HG03460 (cell line): ENCODE data around the gene LHX8.
"Not testable (repeated sequence)": the region's sequence is repeated elsewhere in the genome, so short reads cannot be mapped to it uniquely, and the experiment has no call there.

ENCODE experiments used
- ATAC-seq: cut with Tn5 transposase; IDR thresholded peaks from one replicate; pipeline ENCODE4 v1.9.1; 2021; ENCODE audit not compliant: unreplicated experiment

LHX8 gene

GRCh38 chr1:75133750-75134646 is at the start of gene LHX8:
LHX8 (plus strand) TSS chr1:75134388; CDS start chr1:75136615, 2,227 bp downstream.
- ATAC-seq, result no peak

DNA sequence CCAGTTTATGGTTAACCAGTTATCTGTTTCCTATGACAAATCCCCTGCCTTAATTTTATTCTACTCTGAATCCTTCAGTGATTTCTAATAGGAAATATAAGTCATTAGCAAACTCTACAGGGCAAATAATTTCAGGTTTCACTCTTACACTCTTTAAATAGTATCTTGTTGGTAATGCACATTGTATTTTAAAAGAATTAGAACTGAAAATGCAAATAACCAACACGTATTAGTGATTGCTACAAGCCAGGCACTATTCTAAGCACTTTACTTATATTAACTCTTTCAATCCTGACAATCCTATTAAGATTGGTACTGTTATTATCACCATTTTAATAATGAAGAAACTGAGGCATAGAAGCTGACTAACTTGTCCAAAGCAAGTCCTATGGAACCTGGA is 48.3 kb upstream of the LHX8 start:
- no peak for ATAC-seq

DNA sequence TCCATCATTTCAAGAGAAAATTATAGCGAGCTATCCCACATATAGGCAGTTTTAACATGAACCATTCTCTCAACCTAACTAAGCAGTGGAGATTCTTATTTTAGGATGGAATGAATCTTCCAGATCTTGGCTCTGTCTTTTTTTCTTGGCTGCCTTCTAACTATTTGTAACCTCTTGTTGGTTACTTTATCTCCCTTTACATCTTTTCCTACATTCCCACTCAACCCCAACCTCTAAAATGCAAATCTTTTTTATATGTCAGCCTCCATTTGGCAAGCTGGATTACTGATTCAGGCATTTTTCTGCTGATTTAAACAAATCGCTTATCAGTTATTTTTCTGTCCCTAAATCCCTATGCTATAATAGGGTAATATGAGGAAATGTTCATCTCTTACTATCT is 46.9 kb upstream of the LHX8 start:
- no peak for ATAC-seq

- ATAC-seq, result no peak
These were observed 42.0 kb upstream of the LHX8 start for GRCh38 chr1:75092141-75092540.

DNA sequence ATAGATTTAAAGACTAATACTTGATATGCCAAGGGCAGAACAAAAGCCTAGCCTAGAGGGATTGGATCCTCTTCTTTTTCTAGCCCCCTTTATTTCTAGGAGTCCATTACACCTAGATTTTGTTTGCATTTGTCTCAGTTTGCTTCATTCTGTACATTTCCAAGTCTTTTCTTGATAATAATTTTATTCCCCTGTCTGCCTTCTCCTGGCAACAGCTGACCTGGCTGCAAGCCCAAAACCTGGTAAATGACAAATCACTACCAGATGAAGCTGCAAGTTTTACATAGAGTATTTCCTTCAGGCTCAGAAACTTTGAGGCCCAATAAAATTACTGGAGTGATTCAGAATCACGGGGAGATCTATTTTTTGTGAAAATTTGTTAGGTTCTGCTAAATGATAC is 36.5 kb upstream of the LHX8 start:
- no peak for ATAC-seq

- ATAC-seq, result no peak
These were observed 34.6 kb upstream of the LHX8 start for GRCh38 chr1:75099581-75099980.

GRCh38 chr1:75100481-75101092 is 33.6 kb upstream of the LHX8 start:
- no peak for ATAC-seq

- ATAC-seq, result not testable (repeated sequence)
These were observed 21.7 kb upstream of the LHX8 start for GRCh38 chr1:75112362-75112951.

DNA sequence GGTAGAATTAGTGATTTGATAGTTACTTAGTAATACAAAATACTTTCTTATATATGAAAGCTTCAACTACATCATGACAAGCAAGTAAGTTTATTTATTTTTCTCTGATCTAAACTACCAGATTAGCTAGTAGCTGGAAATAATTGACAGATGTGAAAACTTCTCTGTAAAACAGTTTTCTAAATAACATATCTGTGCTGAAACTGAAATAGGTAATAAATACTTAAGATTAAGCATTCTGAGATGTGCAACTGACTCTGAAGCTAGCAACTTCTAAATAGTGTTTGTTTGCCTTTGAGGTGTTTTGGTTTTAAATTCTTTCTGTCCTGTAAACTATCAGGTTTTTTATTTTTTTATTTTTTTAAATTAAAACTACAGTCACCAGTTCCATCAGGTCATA is 18.5 kb upstream of the LHX8 start:
- ATAC-seq, result no peak

DNA sequence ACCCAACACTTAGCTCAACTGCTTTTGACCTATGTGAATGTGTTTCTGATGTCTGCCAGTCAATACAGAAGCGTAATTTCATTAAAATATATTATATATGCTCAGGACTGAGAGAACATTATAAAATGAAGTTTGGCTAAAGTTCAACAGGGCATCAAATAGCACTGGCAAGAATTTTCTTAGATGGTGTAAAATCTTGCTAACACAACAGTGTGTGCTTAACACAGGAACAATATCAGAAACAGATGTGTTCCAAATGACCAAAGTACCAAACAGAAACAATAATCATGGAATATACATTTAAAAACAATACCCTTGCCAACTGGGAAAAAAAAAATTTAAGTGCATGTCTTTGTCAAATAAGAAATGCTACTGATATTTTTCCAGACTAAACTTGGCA is 10.4 kb upstream of the LHX8 start:
- ATAC-seq, result no peak

- no peak for ATAC-seq
These were observed 9.7 kb upstream of the LHX8 start for GRCh38 chr1:75124510-75124909.

DNA sequence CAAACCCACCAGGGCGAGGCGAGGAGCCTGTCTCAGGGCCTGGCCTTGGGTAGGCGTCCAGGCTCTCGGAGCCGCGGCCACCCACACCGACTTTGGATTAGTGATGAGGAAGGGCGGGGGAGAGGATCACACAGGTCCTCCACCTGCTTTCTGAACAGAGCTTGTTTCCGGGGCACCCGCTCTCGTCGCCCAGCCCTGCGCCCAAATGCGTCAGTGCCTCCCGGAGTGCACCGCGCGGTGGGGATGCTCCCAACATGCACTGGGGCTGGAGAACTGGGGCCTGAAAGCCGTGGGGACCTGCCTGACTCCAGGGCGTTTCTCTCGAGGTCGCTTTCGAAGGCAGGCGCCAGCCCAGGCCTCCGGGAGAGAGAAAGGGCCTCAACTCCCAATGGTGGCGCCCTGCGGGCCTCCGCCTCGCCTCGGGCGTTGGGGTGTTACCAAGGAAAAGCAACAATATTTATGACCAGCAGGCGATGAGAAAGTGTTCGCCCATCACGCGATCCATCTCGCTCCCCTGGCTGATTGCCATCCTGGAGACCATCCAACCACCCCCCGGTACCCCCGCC is 8.9 kb upstream of the LHX8 start:
- no peak for ATAC-seq

DNA sequence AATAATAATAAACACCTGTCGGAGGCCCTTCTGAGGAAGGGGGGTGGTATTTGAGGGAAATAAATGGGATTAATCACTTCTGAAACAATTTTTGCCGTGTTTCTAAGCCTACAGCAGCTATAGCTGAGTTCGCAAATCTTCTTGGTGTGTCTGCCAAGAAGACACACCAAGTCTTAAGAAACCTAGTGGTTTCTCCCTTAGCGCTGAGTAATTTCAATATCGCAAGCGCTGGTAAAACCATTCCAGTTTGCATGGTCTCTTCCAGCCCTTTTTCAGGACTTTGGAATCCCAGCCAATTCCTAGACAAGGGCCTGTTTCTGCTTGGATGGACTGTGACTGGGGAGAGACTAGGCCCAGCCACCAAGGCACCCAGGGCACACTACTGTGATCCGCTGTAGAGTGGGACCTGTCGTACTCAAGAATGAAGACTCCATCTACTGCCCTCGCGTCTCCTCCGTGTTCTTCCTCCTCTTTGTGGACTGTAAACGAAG is 7.5 kb upstream of the LHX8 start:
- ATAC-seq, result no peak

DNA sequence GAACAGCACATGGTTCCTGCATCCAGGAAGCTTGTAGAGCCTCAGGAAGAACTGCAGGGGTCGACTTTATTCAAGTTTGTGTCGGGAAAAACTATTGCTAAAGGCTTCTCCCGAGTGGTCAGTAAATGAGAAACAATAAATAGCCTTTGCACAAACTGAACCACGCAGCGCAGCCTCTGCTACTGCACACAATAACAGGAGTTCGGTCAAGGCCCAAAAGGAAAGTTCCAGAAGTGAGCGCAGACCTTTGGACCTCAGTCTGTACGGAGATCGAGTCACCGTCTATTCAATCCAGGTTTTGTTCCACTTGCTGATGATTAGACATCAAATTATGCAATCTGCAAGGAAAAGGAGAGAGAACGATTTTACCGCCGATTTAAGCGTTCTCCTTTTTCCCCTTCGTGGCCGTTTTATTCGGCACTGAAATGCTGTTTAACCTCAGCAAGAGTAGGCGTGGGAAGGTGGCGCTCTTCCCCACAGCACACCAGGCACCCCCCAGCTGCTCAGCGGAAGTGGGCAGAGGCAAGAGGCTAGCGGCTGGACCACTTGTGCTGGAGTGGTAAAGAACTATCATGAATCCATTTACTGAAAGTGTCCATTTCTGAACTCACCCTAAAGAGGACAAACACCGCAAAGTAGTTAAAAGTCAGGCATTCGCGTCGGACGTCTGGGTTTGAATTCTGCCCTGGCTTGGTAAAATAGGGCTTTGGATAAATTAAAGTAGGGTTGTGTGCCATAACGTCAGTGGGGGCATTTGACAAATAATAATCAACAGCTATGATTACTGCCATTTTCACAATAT is 6.1 kb upstream of the LHX8 start:
- no peak for ATAC-seq

- ATAC-seq, result no peak
These were observed 4.6 kb upstream of the LHX8 start for GRCh38 chr1:75129660-75129982.

- ATAC-seq, result no peak
These were observed 4.0 kb upstream of the LHX8 start for GRCh38 chr1:75129983-75130789.

DNA sequence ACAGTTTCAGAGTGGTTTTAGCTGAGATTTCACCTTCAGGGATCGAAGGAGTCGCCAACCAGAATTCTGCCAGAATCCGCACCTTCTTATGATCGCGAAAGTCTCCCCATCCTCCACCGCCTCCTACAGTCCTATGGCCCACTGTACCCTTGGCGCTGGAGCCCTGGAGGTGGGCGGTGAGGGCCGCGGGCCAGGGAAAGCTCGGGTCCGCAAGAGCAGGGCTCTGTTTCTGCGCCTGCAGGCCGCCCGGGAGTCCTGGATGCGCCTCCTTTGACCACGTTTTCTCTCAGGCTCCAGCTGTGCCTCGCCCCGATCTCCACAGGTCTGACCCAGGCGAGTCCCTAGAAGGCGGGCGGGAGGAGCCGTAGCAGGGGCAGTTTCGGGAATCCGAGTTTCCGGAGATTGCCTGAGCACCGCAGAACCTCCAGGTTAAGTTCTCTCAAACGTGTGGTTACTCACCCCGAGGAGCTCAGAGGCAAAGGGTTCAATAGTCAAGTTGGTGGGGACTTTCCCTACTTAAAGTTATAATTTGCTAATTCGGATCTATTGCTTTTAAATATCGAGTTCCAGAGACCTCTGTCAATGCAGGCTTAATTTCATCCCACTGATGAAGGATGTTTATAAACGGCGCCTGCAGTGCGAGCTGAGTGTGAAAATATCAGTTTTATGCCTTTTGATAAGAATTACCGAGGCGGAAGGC is 3.2 kb upstream of the LHX8 start:
- no peak for ATAC-seq

- no peak for ATAC-seq
These were observed 2.5 kb upstream of the LHX8 start for GRCh38 chr1:75131565-75132241.

DNA sequence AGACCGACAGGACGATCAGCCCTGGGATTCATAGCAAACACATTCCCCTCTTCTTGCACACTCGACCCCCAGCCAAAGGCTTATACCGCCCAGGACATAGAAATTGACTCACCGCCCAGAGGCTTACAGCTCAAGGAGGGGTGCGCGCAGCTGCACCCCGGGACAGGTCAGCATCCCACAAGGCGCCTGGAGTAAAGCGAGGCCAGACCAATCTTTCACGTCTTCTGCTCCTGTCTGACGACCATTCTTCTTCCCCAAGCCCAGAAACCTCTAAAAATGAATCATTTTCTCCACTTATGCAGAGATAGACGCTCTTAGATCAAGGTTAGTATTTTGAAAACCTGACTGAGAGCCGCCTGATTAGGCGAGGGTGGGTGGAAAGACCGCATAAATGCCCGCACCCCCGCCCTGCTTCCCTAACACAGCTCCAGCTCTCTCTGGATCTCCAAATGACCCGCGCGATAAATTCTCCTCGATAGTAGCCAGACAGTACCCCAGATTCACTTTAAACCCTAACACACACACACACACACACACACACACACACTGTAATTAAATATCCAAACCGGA is 1.9 kb upstream of the LHX8 start:
- ATAC-seq, result no peak
